ENCODE data around the gene WDR27. TPM values are rescaled to one million over a fixed set of nuclear protein-coding genes. Genes with fewer than 3 reads are reported as not detected.

The WDR27 gene
- total and polyA plus RNA-seq, 10 donors, result 17.6 to 69.5 (median 45.7) TPM

GRCh38 chr6:169684056-169684455, 17.8 kb downstream of the WDR27 start:
- Histone ChIP-seq H3K4me1 (no peaks in the 10 kb centered on the region), H3K27me3 (replicated peaks in 1 of 7) (no peaks in the 10 kb centered on the region), H3K9me3 (peaks cover 0 to 51% (median 35%) of the 10 kb centered on the region in 8 donors), H3K27ac (no peak overlapping the region), H3K36me3 (peaks cover 0 to 81% (median 27%) of the 10 kb centered on the region in 6 donors), H3K4me3 (no peak overlapping the region)
- intact Hi-C loops (cut with DNase I; ENCODE audit: low total_unique reads), result no loop called here
- 92 to 100% (median 94%) methylated on average over 3 of the region's 3 CpGs for WGBS, 5 donors
- no peak for DNase-seq
- TF ChIP-seq POLR2A (IDR thresholded peaks at IDR 0.05) (no peak), POLR2AphosphoS5 (IDR thresholded peaks at IDR 0.05) (no peak), CTCF (IDR thresholded peaks at IDR 0.05 in 8 of 11, conservative IDR thresholded peaks at IDR 0.05 in 3 of 11) (no peak)

- Histone ChIP-seq H3K4me3 (no peak overlapping the region), H3K27ac (no peak overlapping the region), H3K9me3 (peaks cover 0 to 16% (median 5%) of the 10 kb centered on the region in 8 donors), H3K36me3 (peaks cover 0 to 51% (median 2%) of the 10 kb centered on the region in 6 donors), H3K4me1 (no peaks in the 10 kb centered on the region), H3K27me3 (replicated peaks in 1 of 7) (no peaks in the 10 kb centered on the region)
- WGBS, 5 donors, result 79 to 96% (median 88%) methylated on average over 1 of the region's 1 CpG
- TF ChIP-seq POLR2AphosphoS5 (IDR thresholded peaks at IDR 0.05), result no peak
- no peak for TF ChIP-seq POLR2A (IDR thresholded peaks at IDR 0.05)
- TF ChIP-seq CTCF (IDR thresholded peaks at IDR 0.05 in 8 of 11, conservative IDR thresholded peaks at IDR 0.05 in 3 of 11), result no peak
- intact Hi-C loops (cut with DNase I; ENCODE audit: low total_unique reads), result no loop called here
- no peak for DNase-seq
Measured at GRCh38 chr6:169678342-169678741, 23.5 kb downstream of the WDR27 start.

GRCh38 chr6:169677096-169677495, 24.7 kb downstream of the WDR27 start:
- no peak for TF ChIP-seq POLR2AphosphoS5 (IDR thresholded peaks at IDR 0.05)
- no peak for TF ChIP-seq POLR2A (IDR thresholded peaks at IDR 0.05)
- TF ChIP-seq CTCF (IDR thresholded peaks at IDR 0.05 in 8 of 11, conservative IDR thresholded peaks at IDR 0.05 in 3 of 11), result no peak
- Histone ChIP-seq H3K9me3 (peaks cover 0 to 16% (median 5%) of the 10 kb centered on the region in 8 donors), H3K27me3 (replicated peaks in 1 of 7) (no peaks in the 10 kb centered on the region), H3K27ac (no peak overlapping the region), H3K36me3 (peaks cover 0 to 47% (median 2%) of the 10 kb centered on the region in 6 donors), H3K4me3 (no peak overlapping the region), H3K4me1 (no peaks in the 10 kb centered on the region)
- 85 to 97% (median 85%) methylated on average over 1 of the region's 1 CpG for WGBS, 5 donors
- no peak for DNase-seq
- intact Hi-C loops (cut with DNase I; ENCODE audit: low total_unique reads), result no loop called here

GRCh38 chr6:169675011-169675410, 26.8 kb downstream of the WDR27 start:
- intact Hi-C loops (cut with DNase I; ENCODE audit: low total_unique reads), result no loop called here
- H3K27me3 ChIP-seq (replicated peaks in 1 of 7), result no peaks in the 10 kb centered on the region
- no peak for TF ChIP-seq POLR2A (IDR thresholded peaks at IDR 0.05)
- no peak for TF ChIP-seq POLR2AphosphoS5 (IDR thresholded peaks at IDR 0.05)
- TF ChIP-seq CTCF (IDR thresholded peaks at IDR 0.05 in 8 of 11, conservative IDR thresholded peaks at IDR 0.05 in 3 of 11), result no peak
- no peak overlapping the region for H3K27ac ChIP-seq
- peaks cover 0 to 5% (median 5%) of the 10 kb centered on the region in 6 donors for H3K4me1 ChIP-seq
- no peak overlapping the region for H3K4me3 ChIP-seq
- 90 to 100% (median 98%) methylated on average over 2 to 3 of the region's 3 CpGs for WGBS, 5 donors
- H3K36me3 ChIP-seq, result peaks cover 0 to 48% (median 4%) of the 10 kb centered on the region in 6 donors
- H3K9me3 ChIP-seq, result no peaks in the 10 kb centered on the region
- DNase-seq, result no peak

Data from spleen (tissue), 11 donors.